Measurements from ENCODE around the gene SMIM23. TPM values are rescaled to one million over a fixed set of nuclear protein-coding genes. Genes with fewer than 3 reads are reported as not detected.

Gene SMIM23
- total and polyA plus RNA-seq, 2 of the 4 experiments (the other 2 are of a cell fraction) = not detected

- Histone ChIP-seq H4K8ac (ENCODE audit: low read depth in 2 of 2, low read length in 2 of 2) (no peak overlapping the region), H2BK20ac (ENCODE audit: low read depth, low read length) (no peak overlapping the region), H2BK5ac (ENCODE audit: low read depth, low read length, poor library complexity, severe bottlenecking) (no peak overlapping the region), H2AK5ac (ENCODE audit: low read depth, low read length) (no peak overlapping the region), H2BK120ac (ENCODE audit: low read depth, low read length) (no peak overlapping the region), H3K9ac (ENCODE audit: low read depth, low read length) (no peak overlapping the region), H3K79me1 (ENCODE audit: low read depth in 1 of 2, low read length in 2 of 2) (no peaks in the 10 kb centered on the region), H3K9me3 (ENCODE audit: control insufficient read depth, insufficient read depth, low read length) (peaks cover 6% of the 10 kb centered on the region; the same call in 1 of the 2 replicates), H3K23ac (ENCODE audit: low read depth, low read length) (no peak overlapping the region), H3K14ac (replicated peaks; ENCODE audit: low read depth, low read length) (no peak overlapping the region), H3K36me3 (ENCODE audit: control insufficient read depth, insufficient read depth, low read length) (no peaks in the 10 kb centered on the region), H4K20me1 (ENCODE audit: insufficient read depth, low read length) (no peaks in the 10 kb centered on the region), H3K4ac (ENCODE audit: low read depth, low read length) (no peak overlapping the region), H2AFZ (replicated peaks; ENCODE audit: low read length, poor library complexity) (no peak overlapping the region), H3K4me1 (ENCODE audit: control insufficient read depth, insufficient read depth, low read length) (no peaks in the 10 kb centered on the region), H3K27ac (ENCODE audit: insufficient read depth, low read length) (no peak overlapping the region), H3K27me3 (ENCODE audit: control insufficient read depth, insufficient read depth, low read length) (peaks cover 9% of the 10 kb centered on the region), H3K56ac (ENCODE audit: extremely low read depth, insufficient read depth, low read length) (no peak overlapping the region), H3K4me3 (ENCODE audit: insufficient read depth, low read depth, low read length) (no peak overlapping the region), H2BK15ac (ENCODE audit: low read depth, low read length) (no peak overlapping the region), H2AK9ac (replicated peaks; ENCODE audit: low read depth, low read length, poor library complexity) (no peak overlapping the region), H4K91ac (ENCODE audit: insufficient read depth, low read depth, low read length) (no peak overlapping the region), H4K5ac (ENCODE audit: low read depth, low read length) (no peak overlapping the region), H3K18ac (ENCODE audit: low read depth, low read length) (no peak overlapping the region), H3K9me1 (ENCODE audit: insufficient read depth, low read length) (no peaks in the 10 kb centered on the region), H3K4me2 (ENCODE audit: low read depth, low read length) (no peak overlapping the region)
- ChIA-PET POLR2A (ENCODE audit: unreplicated experiment) (interaction anchor here (0.6 kb wide), 1 partner anchor 17 kb away, joined by 4 read pairs; no protein-coding TSS in a partner anchor), CTCF (no interaction called here)
- in situ Hi-C loops (cut with MboI; ENCODE audit: low sequenced_read_pairs) (no loop called here), dilution Hi-C loops (cut with HindIII; ENCODE audit: low sequenced_read_pairs, unreplicated experiment) (no loop called here), intact Hi-C loops (cut with micrococcal nuclease) (no loop called here)
- no TSS peak for BruUV-seq (replicated peaks)
- no peak for TF ChIP-seq MXI1 (IDR thresholded peaks at IDR 0.05; ENCODE audit: borderline replicate concordance, low read depth, low read length)
- TF ChIP-seq CEBPB (IDR thresholded peaks at IDR 0.05; ENCODE audit: low read depth, low read length) = no peak
- TF ChIP-seq CHD1 (IDR thresholded peaks at IDR 0.05; ENCODE audit: low read depth, low read length) = no peak
- TF ChIP-seq ELK1 (IDR thresholded peaks at IDR 0.05; ENCODE audit: borderline replicate concordance, low read depth, low read length) = no peak
- no peak for TF ChIP-seq FOS (IDR thresholded peaks at IDR 0.05; ENCODE audit: low read depth, low read length)
- no peak for TF ChIP-seq BHLHE40 (IDR thresholded peaks at IDR 0.05; ENCODE audit: low read depth, low read length)
- ATAC-seq (ENCODE audit: low read depth) = no peak
- no peak for DNase-seq
- 82% methylated on average over 5 of the region's 8 CpGs; no CpG with 5 or more reads in 1 of the 2 experiments for WGBS, 2 experiments (ENCODE audit: extremely low coverage in 2 of 2, insufficient read length in 1 of 2)
Observed at GRCh38 chr5:171764265-171764664, 21.4 kb upstream of the SMIM23 start.
